PC-9 (cell line): ENCODE measurements around the gene NRP1. TPM values are rescaled to one million over a fixed set of nuclear protein-coding genes. Genes with fewer than 3 reads are reported as not detected.

Experiments used
- BruUV-seq: library from RNA; stranded (reverse); fragments of 400-500 nt; replicated peaks from 2 replicates; lab custom pipeline; 2021; lab: Mats Ljungman, UMichigan
- CTCF ChIA-PET: fragments of 300-600 bp; sonication (Branson Sonifier 250); formaldehyde crosslinking; loops from one replicate; lab custom pipeline; 2022; ENCODE audit warnings: antibody characterized with exemption; lab: Charles Lee
- POLR2A ChIA-PET: fragments of 300-600 bp; sonication (Branson Sonifier 250); formaldehyde crosslinking; loops from one replicate; lab custom pipeline; 2022; ENCODE audit warnings: antibody characterized with exemption; ENCODE audit not compliant: unreplicated experiment; lab: Charles Lee
- DNase-seq, 2 experiments: peaks; one replicate each; pipeline versions ENCODE4 v3.0.0 to v3.0.0-alpha.2; 2015 to 2022; ENCODE audit warnings: mixed read lengths in 1 of 2
- H2AFZ ChIP-seq: fragments of 200-600 bp; sonication (generic); 2 replicates; pipeline ENCODE4 v1.8.1; 2017; ENCODE audit warnings: antibody characterized with exemption
- H3F3A ChIP-seq: fragments of 200-600 bp; sonication (generic); 2 replicates; pipeline ENCODE4 v1.8.1; 2017; ENCODE audit warnings: antibody characterized with exemption, mild to moderate bottlenecking, low read depth; ENCODE audit not compliant: insufficient read depth
- H3K27ac ChIP-seq: fragments of 200-600 bp; sonication (generic); 2 replicates; pipeline ENCODE4 v1.6.1; 2016; ENCODE audit warnings: mixed run types
- H3K27me3 ChIP-seq: fragments of 200-600 bp; sonication (generic); 2 replicates; pipeline ENCODE4 v1.6.1; 2016; ENCODE audit warnings: low read depth, mixed run types; ENCODE audit not compliant: insufficient read depth
- H3K36me3 ChIP-seq: fragments of 200-600 bp; sonication (generic); 2 replicates; pipeline ENCODE4 v1.6.1; 2016; ENCODE audit warnings: low read depth, mixed run types
- H3K4me1 ChIP-seq: fragments of 200-600 bp; sonication (generic); replicated peaks from 2 replicates; pipeline ENCODE4 v1.6.1; 2016; ENCODE audit warnings: mixed run types; ENCODE audit not compliant: insufficient read depth
- H3K4me2 ChIP-seq: fragments of 200-600 bp; sonication (generic); 2 replicates; pipeline ENCODE4 v1.6.1; 2017; ENCODE audit warnings: mixed run types
- H3K4me3 ChIP-seq: fragments of 200-600 bp; sonication (generic); 2 replicates; pipeline ENCODE4 v1.6.1; 2016; ENCODE audit warnings: mixed run types
- H3K79me2 ChIP-seq: fragments of 200-600 bp; sonication (generic); 2 replicates; pipeline ENCODE4 v1.6.1; 2017; ENCODE audit warnings: low read depth, mixed run types
- H3K9me2 ChIP-seq: fragments of 200-600 bp; sonication (generic); 2 replicates; pipeline ENCODE4 v1.8.1; 2017; ENCODE audit warnings: mild to moderate bottlenecking; ENCODE audit not compliant: insufficient read depth
- H3K9me3 ChIP-seq: fragments of 200-600 bp; sonication (generic); 2 replicates; pipeline ENCODE4 v1.8.1; 2016; ENCODE audit warnings: low read depth; ENCODE audit not compliant: insufficient read depth
- H4K20me1 ChIP-seq: fragments of 200-600 bp; sonication (generic); 2 replicates; pipeline ENCODE4 v1.8.1; 2017; ENCODE audit not compliant: insufficient read depth
- CTCF ChIP-seq: fragments of 200-600 bp; sonication (generic); conservative IDR thresholded peaks from 2 replicates; pipeline ENCODE4 v1.6.1; 2017; ENCODE audit warnings: mixed run types, antibody characterized with exemption, mild to moderate bottlenecking, moderate library complexity
- EZH2 ChIP-seq: fragments of 200-600 bp; sonication (generic); IDR thresholded peaks from 2 replicates; pipeline ENCODE4 v1.8.0; 2017; ENCODE audit warnings: antibody characterized with exemption, low read depth
- intact Hi-C: fragments of 100-400 bp; cut with micrococcal nuclease; formaldehyde crosslinking; loops from one replicate; pipeline ENCODE4 v1.10.0; 2022; ENCODE audit not compliant: unreplicated experiment
- total RNA-seq: library from RNA; stranded (reverse); gene quantifications from 2 replicates; pipeline ENCODE4 v1.2.3, GENCODE V29; 2021

NRP1 gene
- total RNA-seq, 1 experiment from 2014 or later: 30.5 TPM

- no peak for DNase-seq
- H3K79me2 ChIP-seq: no peaks in the 10 kb centered on the region
- H3K36me3 ChIP-seq: no peaks in the 10 kb centered on the region
- no TSS peak for BruUV-seq
- CTCF ChIA-PET: interaction anchor here (0.6 kb wide), 1 partner anchor 15 kb away, joined by 5 read pairs; no protein-coding TSS in a partner anchor
- TF ChIP-seq EZH2 (no peak), CTCF (no peak)
- H2AFZ ChIP-seq: no peak overlapping the region
- no peak overlapping the region for H3K4me2 ChIP-seq
- H3K9me2 ChIP-seq: no peaks in the 10 kb centered on the region
- peaks cover 5% of the 10 kb centered on the region; the same call in 1 of the 2 replicates for H3K4me1 ChIP-seq
- no peaks in the 10 kb centered on the region for H3F3A ChIP-seq
- no peaks in the 10 kb centered on the region for H3K9me3 ChIP-seq
- POLR2A ChIA-PET: no interaction called here
- no peak overlapping the region for H3K4me3 ChIP-seq
- H3K27ac ChIP-seq: no peak overlapping the region
- H3K27me3 ChIP-seq: no peaks in the 10 kb centered on the region
- intact Hi-C loops: no loop called here
- H4K20me1 ChIP-seq: no peaks in the 10 kb centered on the region
These were observed 15.6 kb upstream of the NRP1 start for GRCh38 chr10:33350041-33350440.

DNA sequence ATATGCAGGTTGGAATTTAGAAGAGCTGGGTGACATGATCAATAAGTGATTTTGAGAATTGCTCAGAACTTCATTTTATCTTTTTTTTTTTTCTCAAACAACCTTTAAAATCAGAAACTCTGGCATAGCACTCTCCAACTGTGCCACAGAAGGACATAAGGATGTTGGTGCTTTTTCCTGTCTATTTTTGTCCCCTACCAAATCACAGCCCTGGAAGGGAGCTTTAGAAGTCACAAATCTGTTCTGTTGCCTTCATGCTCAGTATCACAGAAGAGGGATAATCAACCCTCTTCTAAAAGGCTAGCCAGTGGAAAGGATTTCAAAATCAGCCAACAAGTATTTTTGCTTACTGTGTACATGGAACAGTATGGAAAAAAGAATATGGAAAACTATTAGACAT lies 14.8 kb upstream of the NRP1 start:
- Histone ChIP-seq H3K4me2 (no peak overlapping the region), H3F3A (no peaks in the 10 kb centered on the region), H4K20me1 (no peaks in the 10 kb centered on the region), H3K36me3 (no peaks in the 10 kb centered on the region), H3K4me1 (peaks cover 4% of the 10 kb centered on the region; the same call in 1 of the 2 replicates), H3K9me3 (no peaks in the 10 kb centered on the region), H3K79me2 (no peaks in the 10 kb centered on the region), H3K27me3 (no peaks in the 10 kb centered on the region), H3K27ac (no peak overlapping the region), H2AFZ (no peak overlapping the region), H3K4me3 (no peak overlapping the region), H3K9me2 (no peaks in the 10 kb centered on the region)
- POLR2A ChIA-PET: no interaction called here
- intact Hi-C loops: no loop called here
- TF ChIP-seq EZH2 (no peak), CTCF (no peak)
- BruUV-seq: no TSS peak
- CTCF ChIA-PET: no interaction called here
- DNase-seq: no peak

DNA sequence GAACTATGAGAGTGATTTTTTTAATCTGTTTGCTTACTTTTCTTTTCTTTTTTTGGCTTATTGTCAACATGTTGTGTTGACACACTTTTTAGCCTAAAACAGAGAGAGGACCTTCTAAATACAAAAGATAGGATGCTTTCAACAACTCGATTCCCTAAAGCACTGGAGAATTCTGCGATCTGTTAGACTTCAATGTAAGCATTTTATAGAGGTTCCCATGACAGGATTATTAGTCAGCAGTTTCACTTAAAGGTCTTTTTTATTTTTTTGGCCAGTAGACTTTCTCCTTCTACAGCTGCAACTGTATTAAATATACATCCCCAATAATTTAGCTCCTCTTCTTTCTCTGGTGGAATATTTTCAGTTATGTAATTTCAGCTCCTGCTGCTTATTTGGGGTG lies 12.7 kb upstream of the NRP1 start:
- no peak for DNase-seq
- H3K4me2 ChIP-seq: no peak overlapping the region
- intact Hi-C loops: no loop called here
- H3K4me3 ChIP-seq: no peak overlapping the region
- H3K36me3 ChIP-seq: no peaks in the 10 kb centered on the region
- no peaks in the 10 kb centered on the region for H3F3A ChIP-seq
- BruUV-seq: no TSS peak
- no peak for TF ChIP-seq CTCF
- TF ChIP-seq EZH2: no peak
- POLR2A ChIA-PET: no interaction called here
- no peaks in the 10 kb centered on the region for H3K4me1 ChIP-seq
- no peak overlapping the region for H2AFZ ChIP-seq
- no peaks in the 10 kb centered on the region for H3K27me3 ChIP-seq
- no peaks in the 10 kb centered on the region for H3K79me2 ChIP-seq
- no peak overlapping the region for H3K27ac ChIP-seq
- no peaks in the 10 kb centered on the region for H3K9me3 ChIP-seq
- CTCF ChIA-PET: no interaction called here
- no peaks in the 10 kb centered on the region for H3K9me2 ChIP-seq
- H4K20me1 ChIP-seq: no peaks in the 10 kb centered on the region
